Endometrial microvascular endothelial cells (primary cell): ENCODE data around the gene NOTCH1. TPM values are rescaled to one million over a fixed set of nuclear protein-coding genes. Genes with fewer than 3 reads are reported as not detected.

Experiments
- in situ Hi-C: cut with HindIII; loops from 2 replicates; pipeline ENCODE4 v1.10.0; 2017; ENCODE audit warnings: low sequenced_read_pairs, low pct_unique_long_range_greater_than_20kb; ENCODE audit errors: inconsistent ontology term
- total RNA-seq: library from RNA; depleted of rRNA; stranded (reverse); fragments of >200 nt; gene quantifications from one replicate; pipeline ENCODE4 v1.2.3, GENCODE V29; 2015; ENCODE audit errors: inconsistent ontology term

NOTCH1 gene
- total RNA-seq, 1 donor from 2014 or later = 63.9 TPM

DNA sequence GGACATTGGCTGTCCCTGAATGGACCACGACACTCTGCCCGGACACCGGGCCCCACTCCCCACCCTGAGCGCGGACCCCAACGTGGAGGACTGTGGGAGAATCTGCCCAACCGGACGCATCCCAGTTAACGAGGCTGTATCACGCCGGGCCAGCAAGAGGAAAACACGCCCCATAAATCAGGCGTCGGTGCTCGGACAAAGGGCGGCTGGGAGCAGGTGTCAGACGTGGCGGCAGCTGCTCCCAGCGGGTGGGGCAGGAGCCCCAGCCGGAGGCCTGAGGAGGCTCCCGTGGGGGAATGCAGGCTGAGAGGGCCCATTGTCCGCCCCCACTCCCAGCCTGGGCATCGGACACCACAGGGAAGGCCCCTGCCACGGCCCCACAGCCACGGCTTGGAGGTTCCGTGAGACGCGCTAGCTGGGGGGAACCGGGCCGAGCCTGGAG lies 19.2 kb downstream of the NOTCH1 start:
- in situ Hi-C loops = no loop called here

- in situ Hi-C loops = no loop called here
Observed at GRCh38 chr9:136525841-136526499, 19.9 kb downstream of the NOTCH1 start.

DNA sequence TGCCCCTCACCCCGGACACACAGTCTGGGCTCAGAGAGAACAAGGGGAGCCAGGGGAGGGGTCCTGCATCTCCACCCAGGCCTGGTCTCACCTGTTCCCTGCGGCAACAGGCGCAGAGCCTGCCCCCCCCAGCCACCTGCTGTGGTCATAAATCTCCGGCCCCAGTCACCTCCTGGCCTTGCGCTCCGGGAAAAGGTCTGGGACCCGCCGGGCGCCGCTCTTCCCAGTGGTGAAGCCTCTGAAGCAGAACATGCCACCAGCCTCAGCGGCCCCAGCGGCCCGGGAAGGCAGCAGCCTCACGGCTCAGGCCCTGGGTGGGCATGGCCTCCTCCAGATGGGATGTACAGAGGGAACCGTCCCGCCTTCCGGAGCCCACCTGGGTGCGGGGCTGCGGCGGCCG lies 20.6 kb downstream of the NOTCH1 start:
- in situ Hi-C loops = no loop called here

GRCh38 chr9:136522314-136523237 lies 23.3 kb downstream of the NOTCH1 start:
- in situ Hi-C loops = no loop called here

- in situ Hi-C loops = no loop called here
Observed at GRCh38 chr9:136521537-136521936, 24.3 kb downstream of the NOTCH1 start.

GRCh38 chr9:136520053-136520540 lies 25.8 kb downstream of the NOTCH1 start:
- in situ Hi-C loops = no loop called here

DNA sequence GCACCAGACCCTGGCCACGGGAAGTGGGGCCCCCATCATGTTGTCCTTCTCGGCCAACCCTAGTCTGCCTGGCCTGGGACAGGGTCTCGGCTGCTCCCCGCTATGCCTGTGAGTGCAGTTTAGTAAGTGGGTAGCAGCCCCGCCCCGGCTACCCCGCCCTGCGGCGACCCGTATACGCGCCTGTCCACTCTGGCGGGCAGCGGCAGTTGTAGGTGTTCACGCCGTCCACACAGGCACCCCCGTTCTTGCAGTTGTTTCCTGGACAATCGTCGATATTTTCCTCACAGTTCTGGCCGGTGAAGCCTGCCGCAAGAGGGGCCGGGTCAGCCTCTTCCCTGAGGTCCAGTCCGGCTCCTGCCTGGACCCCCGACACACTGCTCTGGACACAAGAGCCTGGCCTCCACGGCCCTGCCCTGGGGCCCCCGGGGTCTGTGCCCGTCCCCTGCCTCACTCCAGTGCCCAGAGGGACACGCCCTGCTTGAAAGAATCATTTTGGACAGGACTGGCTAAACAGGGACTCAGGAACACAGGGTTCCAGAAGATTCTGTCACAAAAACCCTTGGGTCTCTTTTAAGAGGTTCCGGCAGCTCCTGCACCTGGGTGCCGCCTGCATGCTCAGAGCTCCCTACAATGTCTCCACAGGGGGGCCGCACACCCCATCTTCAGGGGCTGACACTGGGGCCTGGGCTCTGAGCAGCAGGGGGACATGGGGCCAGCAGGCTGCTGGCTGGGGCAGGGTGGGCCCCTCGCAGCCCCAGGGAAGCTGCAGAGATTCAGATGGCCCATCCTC lies 26.4 kb downstream of the NOTCH1 start:
- in situ Hi-C loops = no loop called here

DNA sequence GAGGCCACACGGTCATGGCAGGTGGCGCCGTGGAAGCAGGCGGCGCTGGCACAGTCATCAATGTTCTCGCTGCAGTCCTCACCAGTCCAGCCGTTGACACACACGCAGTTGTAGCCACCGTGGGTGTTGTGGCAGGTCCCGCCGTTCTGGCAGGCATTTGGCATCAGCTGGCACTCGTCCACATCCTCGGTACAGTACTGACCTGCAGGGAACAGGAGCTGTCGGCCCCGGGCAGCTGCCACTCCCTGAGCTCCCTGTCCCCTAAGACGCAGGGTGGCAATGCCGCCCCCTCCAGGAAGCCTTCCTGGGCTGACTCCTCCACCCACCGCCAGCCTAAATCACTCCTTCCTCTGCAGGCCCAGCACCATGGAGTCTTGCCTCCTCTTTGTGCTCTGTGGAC lies 27.2 kb downstream of the NOTCH1 start:
- in situ Hi-C loops = no loop called here

GRCh38 chr9:136517950-136518349 lies 27.9 kb downstream of the NOTCH1 start:
- in situ Hi-C loops = no loop called here

DNA sequence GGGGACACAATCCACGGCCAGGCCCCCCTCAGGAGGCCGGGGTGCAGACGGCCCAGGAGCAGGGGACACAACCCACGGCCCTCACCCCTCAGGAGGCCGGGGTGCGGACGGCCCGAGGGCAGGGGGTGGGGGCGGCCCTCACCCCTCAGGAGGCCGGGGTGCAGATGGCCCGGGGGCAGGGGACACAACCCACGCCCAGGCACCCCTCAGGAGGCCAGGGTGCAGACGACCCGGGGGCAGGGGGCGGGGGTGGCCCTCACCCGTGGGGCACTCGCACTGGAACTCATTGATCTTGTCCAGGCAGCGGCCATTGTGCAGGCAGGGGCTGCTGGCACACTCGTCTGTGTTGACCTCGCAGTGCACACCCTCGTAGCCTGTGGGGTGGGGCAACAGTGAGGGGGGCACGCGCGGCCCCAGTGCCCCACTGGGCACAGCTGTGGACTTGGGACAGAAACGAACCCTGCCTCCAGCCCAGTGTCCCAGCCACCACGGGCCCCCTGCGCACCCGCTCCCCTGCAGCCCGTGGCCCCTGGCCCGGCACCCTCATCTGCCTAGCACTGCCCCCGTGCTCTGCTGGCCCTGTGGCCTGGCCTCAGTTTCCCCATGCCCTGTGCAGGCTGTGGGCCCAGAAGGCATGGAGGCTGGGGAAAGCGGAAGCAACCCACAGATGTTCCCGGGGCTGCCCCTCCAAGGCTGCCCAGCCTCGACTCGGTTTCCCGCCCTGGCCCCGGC lies 28.7 kb downstream of the NOTCH1 start:
- in situ Hi-C loops = no loop called here

DNA sequence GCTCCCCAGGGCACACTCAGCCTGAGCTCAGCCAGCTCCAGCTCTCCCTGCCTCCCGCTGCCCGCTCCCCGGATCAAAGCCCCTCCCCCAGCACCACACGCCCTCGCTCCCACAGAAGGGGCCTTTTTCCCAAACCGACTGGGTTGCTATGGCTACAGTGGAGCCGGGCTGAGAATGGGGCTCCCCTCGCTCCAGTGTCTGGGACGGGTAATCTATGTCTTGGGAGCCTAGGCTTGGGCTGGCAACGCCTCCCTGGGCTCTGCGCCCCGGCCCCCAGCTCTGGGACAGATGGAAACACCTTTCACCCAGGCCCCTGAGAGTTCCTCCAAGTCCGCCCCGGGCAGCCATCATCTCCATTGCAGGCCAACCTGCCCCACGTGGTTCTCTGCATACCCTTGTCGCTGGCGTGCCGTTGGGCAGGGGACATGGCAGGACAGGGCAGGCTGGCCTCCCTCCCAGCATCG lies 29.6 kb downstream of the NOTCH1 start:
- in situ Hi-C loops = no loop called here

DNA sequence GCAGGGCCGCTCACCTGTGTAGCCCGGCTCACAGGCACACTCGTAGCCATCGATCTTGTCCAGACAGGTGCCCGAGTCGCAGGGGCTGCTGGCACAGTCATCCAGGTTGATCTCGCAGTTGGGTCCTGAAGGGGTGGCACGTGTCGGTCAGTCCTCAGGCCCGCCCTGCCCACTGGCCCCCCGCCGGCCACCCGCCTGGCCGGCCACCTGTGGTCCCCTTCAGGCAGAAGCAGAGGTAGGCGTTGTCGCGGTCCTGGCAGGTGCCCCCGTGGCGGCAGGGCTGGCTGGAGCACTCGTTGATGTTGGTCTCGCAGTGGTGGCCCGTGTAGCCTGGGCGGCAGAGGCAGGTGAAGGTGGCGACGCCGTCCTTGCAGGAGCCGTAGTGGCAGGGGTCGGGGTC lies 30.6 kb downstream of the NOTCH1 start:
- in situ Hi-C loops = no loop called here

DNA sequence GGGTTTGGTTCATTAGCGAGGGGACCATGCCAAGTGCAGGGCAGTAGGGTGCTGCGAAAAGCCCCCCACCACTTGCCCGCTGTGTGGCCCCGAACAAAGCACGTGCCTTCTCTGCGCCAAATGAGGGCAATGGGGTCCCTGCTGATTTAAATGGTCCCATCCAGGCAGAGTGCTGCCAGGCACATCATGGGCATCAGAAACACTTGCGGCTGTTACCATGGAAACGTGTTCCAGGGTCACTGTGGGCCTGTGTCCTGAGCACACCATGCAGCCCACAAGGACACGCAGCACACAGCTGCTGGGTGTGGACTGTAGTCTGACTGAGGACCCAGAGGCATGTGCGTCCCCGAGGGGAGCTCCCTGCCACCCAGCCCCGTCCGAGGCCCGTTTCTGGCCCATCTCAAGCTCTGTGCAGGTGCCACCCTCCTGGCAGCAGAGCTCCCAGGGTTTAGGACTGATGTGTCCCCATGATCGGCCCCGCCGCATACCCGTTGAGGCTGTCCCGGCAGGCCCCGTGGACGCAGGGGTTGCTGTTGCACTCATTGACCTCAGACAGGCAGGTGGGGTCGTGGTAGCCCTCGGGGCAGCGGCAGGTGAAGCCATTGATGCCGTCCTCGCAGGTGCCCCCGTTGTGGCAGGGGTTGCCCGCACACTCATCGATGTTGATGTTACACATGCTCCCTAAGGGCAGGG lies 31.7 kb downstream of the NOTCH1 start:
- in situ Hi-C loops = no loop called here

GRCh38 chr9:136513191-136513590 lies 32.7 kb downstream of the NOTCH1 start:
- in situ Hi-C loops = no loop called here

GRCh38 chr9:136512651-136513071 lies 33.2 kb downstream of the NOTCH1 start:
- in situ Hi-C loops = no loop called here

DNA sequence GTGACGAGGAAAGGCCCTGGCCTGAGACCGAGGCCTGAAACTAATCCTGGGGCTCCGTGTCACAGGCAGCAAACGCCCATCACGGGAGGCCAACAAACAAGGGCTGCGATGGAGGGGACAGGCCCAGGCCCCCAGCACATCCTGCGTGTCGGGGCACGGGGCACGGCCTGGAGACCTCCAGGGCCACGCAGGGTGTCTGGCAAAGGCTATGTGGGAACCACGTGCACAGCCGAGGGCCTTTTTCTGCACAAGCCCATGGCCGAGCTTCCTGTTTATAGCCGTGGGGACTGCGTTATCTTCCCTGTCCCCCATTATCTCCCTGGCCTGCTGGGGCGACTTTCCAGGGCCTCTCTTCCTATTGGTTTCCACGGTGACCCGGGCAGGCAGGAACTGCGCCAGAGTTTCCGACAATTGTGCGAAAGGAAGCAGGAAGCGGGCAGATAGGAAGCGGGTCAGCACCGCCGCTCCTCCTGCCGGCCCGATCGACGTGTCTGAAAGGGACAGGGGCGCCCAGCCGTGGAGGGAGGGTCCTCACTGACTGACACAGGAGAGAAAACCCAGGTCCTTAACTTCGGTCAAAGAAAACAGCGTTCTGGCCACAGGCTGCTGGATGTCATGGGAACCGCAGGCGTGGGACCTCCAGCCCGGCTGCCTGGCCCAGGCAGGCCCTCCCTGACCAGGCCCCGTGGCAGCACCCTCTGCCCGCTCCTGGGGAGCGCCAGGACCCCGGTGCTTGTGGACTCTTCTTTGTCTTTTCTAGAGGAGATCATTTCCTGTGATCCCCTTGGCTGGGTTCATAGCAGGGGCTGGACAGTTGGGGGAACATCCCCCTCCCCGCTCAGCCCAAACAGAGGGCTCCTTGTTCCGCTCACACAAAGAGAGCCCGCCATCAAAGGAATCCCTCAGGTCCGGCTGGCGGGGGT lies 33.9 kb downstream of the NOTCH1 start:
- in situ Hi-C loops = no loop called here

DNA sequence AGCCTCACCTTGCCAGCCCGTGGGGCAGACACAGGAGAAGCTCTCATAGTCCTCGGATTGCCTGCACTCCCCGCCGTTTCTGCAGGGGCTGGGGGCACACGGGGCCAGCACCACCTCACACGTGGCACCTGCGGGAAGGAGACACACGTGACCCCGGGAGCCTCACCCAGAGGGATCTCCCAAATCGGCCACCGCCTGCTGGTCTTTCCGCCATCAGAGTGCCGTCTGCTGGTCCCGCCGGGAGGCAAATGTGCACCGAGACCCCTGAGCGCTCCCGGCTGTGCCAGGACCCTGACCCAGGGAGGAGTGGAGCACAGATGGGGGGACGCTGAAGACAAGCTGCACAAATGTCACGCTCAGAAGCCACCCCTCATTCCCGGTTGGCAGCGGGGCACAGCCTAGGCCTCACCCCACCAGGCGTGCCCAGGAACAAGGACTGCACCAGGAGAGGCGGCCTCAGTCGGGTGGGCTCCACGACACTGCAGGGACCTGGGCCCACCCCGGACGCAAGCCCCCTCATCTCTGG lies 34.6 kb downstream of the NOTCH1 start:
- in situ Hi-C loops = no loop called here
